Gastrocnemius medialis (tissue), 4 donors: ENCODE measurements around the gene BRMS1. TPM values are rescaled to one million over a fixed set of nuclear protein-coding genes. Genes with fewer than 3 reads are reported as not detected.

ENCODE experiments used
- ATAC-seq, 2 donors: fragments of 150-250 bp; one replicate each; pipeline ENCODE4 v1.9.1; 2016
- DNase-seq, 2 donors: peaks; one replicate each; pipeline ENCODE4 v3.0.0-alpha.2; 2019
- H3K27ac ChIP-seq, 4 donors: fragments of 200-600 bp; sonication (generic); 1 replicate in 1 of 4; 2 replicates in 3 of 4; pipeline ENCODE4 v1.5.1; 2016 to 2018; ENCODE audit warnings: mild to moderate bottlenecking in 2 of 4, moderate library complexity in 1 of 4
- H3K27me3 ChIP-seq, 3 donors: fragments of 200-600 bp; sonication (generic) in 2 of 3; 1 replicate in 1 of 3; 2 replicates in 2 of 3; pipeline versions ENCODE4 v1.5.1 to v1.6.0; 2016 to 2019; ENCODE audit warnings: mild to moderate bottlenecking in 1 of 3, moderate library complexity in 1 of 3
- H3K36me3 ChIP-seq, 2 donors: fragments of 200-600 bp; sonication (generic) in 1 of 2; one replicate each; pipeline ENCODE4 v1.5.1; 2017 to 2018
- H3K4me1 ChIP-seq, 2 donors: fragments of 200-600 bp; sonication (generic) in 1 of 2; one replicate each; pipeline ENCODE4 v1.5.1; 2016 to 2017; ENCODE audit warnings: mild to moderate bottlenecking in 2 of 2
- H3K4me3 ChIP-seq, 4 donors: fragments of 200-600 bp; sonication (generic) in 3 of 4; 1 replicate in 1 of 4; 2 replicates in 3 of 4; pipeline ENCODE4 v1.5.1; 2016 to 2019; ENCODE audit warnings: mild to moderate bottlenecking in 2 of 4
- H3K9me3 ChIP-seq, 3 donors: fragments of 200-600 bp; sonication (generic) in 2 of 3; 1 replicate in 1 of 3; 2 replicates in 2 of 3; pipeline ENCODE4 v1.5.1; 2016 to 2019
- POLR2A ChIP-seq, 2 donors: fragments of 450-650 bp; IDR thresholded peaks; one replicate each; pipeline ENCODE4 v1.6.1; 2017; ENCODE audit warnings: antibody characterized with exemption in 2 of 2, mild to moderate bottlenecking in 2 of 2, moderate library complexity in 2 of 2
- in situ Hi-C, 4 donors: fragments of 200-750 bp; cut with MboI; loops; one replicate each; pipeline versions ENCODE4 v1.15.0 to v1.8.0; 2017; ENCODE audit warnings: low sequenced_read_pairs in 4 of 4
- intact Hi-C: fragments of 100-400 bp; cut with DNase I; formaldehyde crosslinking; loops from one replicate; pipeline ENCODE4 v1.15.1; 2023; ENCODE audit warnings: low total_unique reads
- total RNA-seq, 4 donors: library from RNA; depleted of rRNA; stranded (reverse); fragments of >200 nt; gene quantifications; one replicate each; pipeline versions ENCODE4 v1.1.0 to v1.2.3, GENCODE V29; 2016
- TF ChIP-seq, protein P1 (sequence below), 5 experiments: fragments of 450-650 bp in 3 of 5; fragments of 200-600 bp in 2 of 5; sonication (generic) in 2 of 5; IDR thresholded peaks in 4 of 5; conservative IDR thresholded peaks in 1 of 5; 1 replicate in 4 of 5; 2 replicates in 1 of 5; pipeline ENCODE4 v1.5.1; 2016 to 2019; ENCODE audit warnings: antibody characterized with exemption in 5 of 5, mild to moderate bottlenecking in 3 of 5, moderate library complexity in 3 of 5

Gene BRMS1
- total RNA-seq, 4 donors from 2014 or later: 40.1 to 73.5 (median 64.8) TPM

DNA sequence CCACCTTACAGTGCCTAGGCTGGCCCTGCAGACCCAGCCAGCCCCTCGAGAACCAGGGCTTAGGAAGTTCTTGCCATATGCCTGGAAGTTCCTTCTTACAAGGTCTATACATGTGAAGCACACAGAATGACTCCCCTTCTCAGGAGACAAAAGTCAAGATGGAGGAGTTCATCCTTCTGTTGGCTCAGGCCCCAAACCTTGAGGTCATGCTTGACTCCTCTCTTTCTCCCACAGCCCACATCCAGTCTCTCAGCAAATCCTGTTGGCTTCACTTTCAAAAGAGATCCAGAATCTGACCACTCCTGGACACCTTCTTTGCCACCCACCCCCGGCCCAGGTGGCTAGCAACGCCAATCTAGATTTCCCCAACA is 26.3 kb downstream of the BRMS1 start:
- intact Hi-C loops (no loop called here), in situ Hi-C loops (no loop called here)
- Histone ChIP-seq H3K4me1 (peaks cover 9 to 11% of the 10 kb centered on the region in 2 donors), H3K27me3 (peaks cover 5 to 14% (median 12%) of the 10 kb centered on the region in 3 donors), H3K27ac (peak overlapping the region; percentile 72 to 84 (median 80)), H3K4me3 (no peak overlapping the region), H3K9me3 (no peaks in the 10 kb centered on the region), H3K36me3 (no peaks in the 10 kb centered on the region)
- ATAC-seq (no peak), DNase-seq (no peak)
- TF ChIP-seq, protein P1, sequence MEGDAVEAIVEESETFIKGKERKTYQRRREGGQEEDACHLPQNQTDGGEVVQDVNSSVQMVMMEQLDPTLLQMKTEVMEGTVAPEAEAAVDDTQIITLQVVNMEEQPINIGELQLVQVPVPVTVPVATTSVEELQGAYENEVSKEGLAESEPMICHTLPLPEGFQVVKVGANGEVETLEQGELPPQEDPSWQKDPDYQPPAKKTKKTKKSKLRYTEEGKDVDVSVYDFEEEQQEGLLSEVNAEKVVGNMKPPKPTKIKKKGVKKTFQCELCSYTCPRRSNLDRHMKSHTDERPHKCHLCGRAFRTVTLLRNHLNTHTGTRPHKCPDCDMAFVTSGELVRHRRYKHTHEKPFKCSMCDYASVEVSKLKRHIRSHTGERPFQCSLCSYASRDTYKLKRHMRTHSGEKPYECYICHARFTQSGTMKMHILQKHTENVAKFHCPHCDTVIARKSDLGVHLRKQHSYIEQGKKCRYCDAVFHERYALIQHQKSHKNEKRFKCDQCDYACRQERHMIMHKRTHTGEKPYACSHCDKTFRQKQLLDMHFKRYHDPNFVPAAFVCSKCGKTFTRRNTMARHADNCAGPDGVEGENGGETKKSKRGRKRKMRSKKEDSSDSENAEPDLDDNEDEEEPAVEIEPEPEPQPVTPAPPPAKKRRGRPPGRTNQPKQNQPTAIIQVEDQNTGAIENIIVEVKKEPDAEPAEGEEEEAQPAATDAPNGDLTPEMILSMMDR (IDR thresholded peaks at IDR 0.05 in 4 of 5, conservative IDR thresholded peaks at IDR 0.05 in 1 of 5): no peak
- no peak for TF ChIP-seq POLR2A (IDR thresholded peaks at IDR 0.05)

DNA sequence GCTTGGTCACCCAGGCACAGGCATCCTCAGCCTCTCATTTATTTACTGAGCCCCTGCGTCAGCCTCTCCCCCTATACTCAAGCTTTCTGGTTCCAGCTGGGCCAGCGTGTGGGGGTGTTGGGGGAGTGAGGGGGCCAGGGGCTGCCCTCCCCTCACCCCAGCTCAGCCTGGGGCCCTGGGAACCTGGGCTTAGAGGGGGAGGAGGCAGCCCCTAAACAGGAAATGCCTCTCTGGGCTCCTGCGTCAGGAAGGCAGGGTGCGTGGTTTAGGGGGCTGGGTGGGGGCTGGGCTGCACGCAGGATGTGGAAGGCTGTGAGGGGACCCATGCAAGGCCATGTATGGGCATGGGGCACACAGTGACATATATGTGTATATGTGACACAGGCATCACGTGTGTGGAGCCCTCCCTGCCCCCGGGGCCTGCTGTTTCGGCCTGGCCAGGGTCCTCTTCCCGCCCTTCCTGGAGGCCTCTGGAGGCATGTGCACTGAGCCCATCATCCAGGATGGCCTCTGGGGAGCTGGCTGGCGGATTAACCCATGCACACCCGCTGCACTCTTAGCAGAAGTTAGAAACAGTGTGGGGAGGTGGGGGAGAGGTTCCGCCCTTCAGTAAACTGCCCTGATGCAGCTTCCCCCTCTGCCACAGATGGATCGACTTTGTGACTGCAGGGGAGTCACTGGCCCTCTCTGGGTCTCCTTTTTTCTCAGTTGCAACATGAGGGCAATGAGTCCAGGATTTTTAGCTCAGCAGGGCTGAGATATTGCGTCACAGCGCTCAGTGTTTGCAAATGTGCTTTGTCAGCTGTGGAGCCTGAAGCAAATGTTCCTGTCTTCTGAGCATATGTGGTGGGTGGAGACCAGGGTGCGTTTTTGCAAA is 26.9 kb downstream of the BRMS1 start:
- H3K36me3 ChIP-seq: no peaks in the 10 kb centered on the region
- ATAC-seq (peak; percentile 57 to 63), DNase-seq (peak; percentile 49 to 67)
- H3K9me3 ChIP-seq: no peaks in the 10 kb centered on the region
- TF ChIP-seq POLR2A (IDR thresholded peaks at IDR 0.05): no peak
- intact Hi-C loops (no loop called here), in situ Hi-C loops (no loop called here)
- H3K27ac ChIP-seq: peak overlapping the region; percentile 72 to 84 (median 80)
- peaks cover 5 to 14% (median 12%) of the 10 kb centered on the region in 3 donors for H3K27me3 ChIP-seq
- no peak overlapping the region for H3K4me3 ChIP-seq
- peaks cover 9 to 11% of the 10 kb centered on the region in 2 donors for H3K4me1 ChIP-seq

DNA sequence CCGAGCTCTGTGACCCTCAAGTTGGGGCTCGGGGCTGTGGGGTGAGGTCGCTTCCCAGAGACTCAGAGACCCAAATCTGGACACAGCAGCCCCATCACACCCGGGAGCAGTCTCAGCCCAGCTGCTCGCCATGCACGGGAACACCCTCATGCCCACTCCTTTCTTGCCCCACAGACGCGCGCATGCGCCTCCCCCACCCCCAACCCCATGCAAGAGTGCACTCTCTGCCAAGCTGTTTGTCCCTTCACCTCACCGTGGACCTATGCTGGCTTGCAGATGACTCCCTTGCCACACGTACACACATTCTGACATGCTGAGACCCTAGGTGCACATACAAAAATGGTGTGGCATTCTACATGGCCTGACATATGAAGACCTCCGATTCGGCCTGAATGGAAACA is 27.6 kb downstream of the BRMS1 start:
- H3K9me3 ChIP-seq: no peaks in the 10 kb centered on the region
- H3K27ac ChIP-seq: peak overlapping the region; percentile 72 to 84 (median 80)
- in situ Hi-C loops (no loop called here), intact Hi-C loops (no loop called here)
- H3K4me1 ChIP-seq: peaks cover 9 to 10% of the 10 kb centered on the region in 2 donors
- H3K4me3 ChIP-seq: peak overlapping the region; percentile 44 to 68 (median 50)
- no peak for DNase-seq
- ATAC-seq: no peak
- TF ChIP-seq, protein P1 (IDR thresholded peaks at IDR 0.05 in 4 of 5, conservative IDR thresholded peaks at IDR 0.05 in 1 of 5): no peak
- TF ChIP-seq POLR2A (IDR thresholded peaks at IDR 0.05): no peak
- no peaks in the 10 kb centered on the region for H3K36me3 ChIP-seq
- H3K27me3 ChIP-seq: peaks cover 5 to 14% (median 12%) of the 10 kb centered on the region in 3 donors

DNA sequence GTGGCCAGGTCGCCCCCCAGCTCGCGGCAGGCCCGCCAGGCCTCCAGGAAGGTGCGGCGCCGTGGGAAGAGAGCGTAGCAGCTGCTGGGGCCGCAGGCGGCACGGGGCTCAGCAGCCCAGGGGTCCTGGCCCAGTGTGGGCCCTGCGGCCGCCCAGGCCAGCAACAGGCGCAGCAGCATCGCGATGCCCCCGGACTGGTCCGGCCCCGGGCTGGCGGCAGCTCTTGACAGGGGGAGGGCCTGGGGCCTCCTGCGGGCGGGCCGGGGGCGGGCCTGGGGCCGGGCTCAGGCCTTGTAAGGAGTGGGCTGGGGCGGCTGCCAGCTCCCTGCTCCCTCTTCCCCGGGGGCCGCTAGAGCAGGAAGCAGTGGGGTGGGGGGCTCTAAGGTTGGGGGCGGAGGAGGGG is 28.1 kb downstream of the BRMS1 start, which contains the start of gene CD248:
Gene CD248, minus strand, starts transcription at position 196 of the 403 bp plus-strand sequence. Its CDS starts 17 bp downstream, at position 179.
- DNase-seq (peak in 1 of 2 donors; percentile 48), ATAC-seq (no peak)
- peak in 1 of 2 donors; percentile 55 for TF ChIP-seq POLR2A (IDR thresholded peaks at IDR 0.05)
- TF ChIP-seq, protein P1 (IDR thresholded peaks at IDR 0.05 in 4 of 5, conservative IDR thresholded peaks at IDR 0.05 in 1 of 5): no peak
- H3K27me3 ChIP-seq: peaks cover 5 to 14% (median 12%) of the 10 kb centered on the region in 3 donors
- intact Hi-C loops: no loop called here
- H3K4me3 ChIP-seq: peak within 1 kb of the TSS; percentile 44 to 68 (median 50)
- in situ Hi-C loops: no loop called here
- peak within 1 kb of the TSS; percentile 72 to 84 (median 80) for H3K27ac ChIP-seq
- H3K36me3 ChIP-seq: no peaks in the 10 kb centered on the region
- no peaks in the 10 kb centered on the region for H3K9me3 ChIP-seq
- H3K4me1 ChIP-seq: peaks cover 7% of the 10 kb centered on the region in 2 donors
